ENCODE data around the gene NPAT. TPM values are rescaled to one million over a fixed set of nuclear protein-coding genes. Genes with fewer than 3 reads are reported as not detected.
A peak's percentile ranks its signal among the peaks of the same experiment; 100 is the strongest.

The NPAT gene
- 10 to 100 TPM; 46.7 to 57.2 TPM for total RNA-seq

- POLR2A ChIA-PET, result interaction anchor here (0.6 to 9.2 kb wide), 15 partner anchors 8 to 443 kb away, joined by 3 to 375 read pairs (median 4); no protein-coding TSS in a partner anchor
- Mint-ChIP-seq H3K4me3 (no peak within 1 kb of the TSS), H3K27ac (no peak within 1 kb of the TSS), H3K4me1 (ENCODE audit: low read depth) (peaks cover 39% of the 10 kb centered on the region), H3K36me3 (ENCODE audit: low read depth) (peaks cover 69% of the 10 kb centered on the region), H3K27me3 (ENCODE audit: low read depth) (no peaks in the 10 kb centered on the region), H3K9me3 (ENCODE audit: insufficient read depth) (no peaks in the 10 kb centered on the region)
- CTCF ChIA-PET, result interaction anchor here (0.6 to 7.5 kb wide), 17 partner anchors 9 to 442 kb away, joined by 3 to 111 read pairs (median 4); partner anchors contain the start of gene CUL5
- DNase-seq, result peak; percentile 99
- ATAC-seq, result peak; percentile 86
Measured at GRCh38 chr11:108222574-108223347, at the start of gene NPAT, which contains the start of gene ATM. NPAT (minus strand) TSS chr11:108222638; CDS start chr11:108222536, 102 bp downstream. ATM (plus strand) TSS chr11:108223067; CDS start chr11:108227625, 4,558 bp downstream.

GRCh38 chr11:108269583-108269982 is 47.1 kb upstream of the NPAT start:
- DNase-seq, result no peak
- Mint-ChIP-seq H3K4me3 (no peak overlapping the region), H3K27ac (no peak overlapping the region), H3K27me3 (ENCODE audit: low read depth) (no peaks in the 10 kb centered on the region), H3K36me3 (ENCODE audit: low read depth) (peaks cover 60% of the 10 kb centered on the region), H3K9me3 (ENCODE audit: insufficient read depth) (peaks cover 7% of the 10 kb centered on the region), H3K4me1 (ENCODE audit: low read depth) (peaks cover 7% of the 10 kb centered on the region)
- CTCF ChIA-PET, result no interaction called here
- POLR2A ChIA-PET, result no interaction called here
- ATAC-seq, result no peak

- Mint-ChIP-seq H3K4me3 (no peak overlapping the region), H3K36me3 (ENCODE audit: low read depth) (peaks cover 70% of the 10 kb centered on the region), H3K27me3 (ENCODE audit: low read depth) (no peaks in the 10 kb centered on the region), H3K4me1 (ENCODE audit: low read depth) (peaks cover 12% of the 10 kb centered on the region), H3K27ac (no peak overlapping the region), H3K9me3 (ENCODE audit: insufficient read depth) (no peaks in the 10 kb centered on the region)
- DNase-seq (no peak), ATAC-seq (no peak)
- POLR2A ChIA-PET, result interaction anchor here (2.0 kb wide), 1 partner anchor 31 kb away, joined by 18 read pairs; the partner anchor contains the start of genes ATM and NPAT
- CTCF ChIA-PET, result interaction anchor here (1.1 to 2.6 kb wide), 3 partner anchors 14 to 30 kb away, joined by 3 to 13 read pairs (median 4); partner anchors contain the start of genes ATM and NPAT
Measured at GRCh38 chr11:108253176-108253575, 30.7 kb upstream of the NPAT start.

GRCh38 chr11:108246885-108247284 is 24.4 kb upstream of the NPAT start:
- Mint-ChIP-seq H3K27me3 (ENCODE audit: low read depth) (no peaks in the 10 kb centered on the region), H3K36me3 (ENCODE audit: low read depth) (peaks cover 67% of the 10 kb centered on the region), H3K4me3 (no peak overlapping the region), H3K9me3 (ENCODE audit: insufficient read depth) (no peaks in the 10 kb centered on the region), H3K27ac (no peak overlapping the region), H3K4me1 (ENCODE audit: low read depth) (peaks cover 30% of the 10 kb centered on the region)
- ChIA-PET POLR2A (no interaction called here), CTCF (interaction anchor here (2.0 kb wide), 1 partner anchor 24 kb away, joined by 5 read pairs; the partner anchor contains the start of gene ATM)
- DNase-seq (no peak), ATAC-seq (no peak)

- POLR2A ChIA-PET, result interaction anchor here (2.4 kb wide), 1 partner anchor 23 kb away, joined by 22 read pairs; the partner anchor contains the start of genes ATM and NPAT
- Mint-ChIP-seq H3K36me3 (ENCODE audit: low read depth) (peaks cover 68% of the 10 kb centered on the region), H3K9me3 (ENCODE audit: insufficient read depth) (no peaks in the 10 kb centered on the region), H3K4me1 (ENCODE audit: low read depth) (peaks cover 32% of the 10 kb centered on the region), H3K27me3 (ENCODE audit: low read depth) (no peaks in the 10 kb centered on the region), H3K4me3 (no peak overlapping the region), H3K27ac (no peak overlapping the region)
- ATAC-seq (no peak), DNase-seq (no peak)
- CTCF ChIA-PET, result interaction anchor here (1.1 to 2.0 kb wide), 3 partner anchors 9 to 23 kb away, joined by 3 to 5 read pairs (median 3); partner anchors contain the start of gene ATM
Measured at GRCh38 chr11:108246308-108246707, 23.9 kb upstream of the NPAT start.

- CTCF ChIA-PET, result interaction anchor here (8.2 kb wide), 1 partner anchor 19 kb away, joined by 111 read pairs; the partner anchor contains the start of genes ATM and NPAT
- peaks cover 55% of the 10 kb centered on the region for H3K4me1 Mint-ChIP-seq (ENCODE audit: low read depth)
- peaks cover 72% of the 10 kb centered on the region for H3K36me3 Mint-ChIP-seq (ENCODE audit: low read depth)
- no peak for ATAC-seq
- peak overlapping the region; percentile 1 for H3K4me3 Mint-ChIP-seq
- no peaks in the 10 kb centered on the region for H3K9me3 Mint-ChIP-seq (ENCODE audit: insufficient read depth)
- POLR2A ChIA-PET, result interaction anchor here (8.7 kb wide), 1 partner anchor 18 kb away, joined by 375 read pairs; the partner anchor contains the start of genes ATM and NPAT
- H3K27me3 Mint-ChIP-seq (ENCODE audit: low read depth), result no peaks in the 10 kb centered on the region
- no peak for DNase-seq
- peak overlapping the region; percentile 66 for H3K27ac Mint-ChIP-seq
Measured at GRCh38 chr11:108242422-108242821, 20.0 kb upstream of the NPAT start.

- H3K36me3 Mint-ChIP-seq (ENCODE audit: low read depth), result peaks cover 72% of the 10 kb centered on the region
- ATAC-seq (peak; percentile 22), DNase-seq (peak; percentile 53)
- H3K27ac Mint-ChIP-seq, result peak overlapping the region; percentile 66
- peaks cover 62% of the 10 kb centered on the region for H3K4me1 Mint-ChIP-seq (ENCODE audit: low read depth)
- H3K27me3 Mint-ChIP-seq (ENCODE audit: low read depth), result no peaks in the 10 kb centered on the region
- CTCF ChIA-PET, result interaction anchor here (8.2 kb wide), 1 partner anchor 18 kb away, joined by 111 read pairs; the partner anchor contains the start of genes ATM and NPAT
- no peaks in the 10 kb centered on the region for H3K9me3 Mint-ChIP-seq (ENCODE audit: insufficient read depth)
- POLR2A ChIA-PET, result interaction anchor here (8.7 kb wide), 1 partner anchor 17 kb away, joined by 375 read pairs; the partner anchor contains the start of genes ATM and NPAT
- peak overlapping the region; percentile 25 for H3K4me3 Mint-ChIP-seq
Measured at GRCh38 chr11:108241330-108242037, 19.0 kb upstream of the NPAT start.

- ATAC-seq (peak; percentile 24), DNase-seq (peak; percentile 57)
- ChIA-PET CTCF (interaction anchor here (0.7 to 8.2 kb wide), 5 partner anchors 9 to 121 kb away, joined by 3 to 111 read pairs (median 5); partner anchors contain the start of genes ATM and NPAT), POLR2A (interaction anchor here (1.0 to 8.7 kb wide), 2 partner anchors 14 to 20 kb away, joined by 4 to 375 read pairs; partner anchors contain the start of genes ATM and NPAT)
- Mint-ChIP-seq H3K36me3 (ENCODE audit: low read depth) (peaks cover 76% of the 10 kb centered on the region), H3K4me3 (peak overlapping the region; percentile 52), H3K27me3 (ENCODE audit: low read depth) (no peaks in the 10 kb centered on the region), H3K4me1 (ENCODE audit: low read depth) (peaks cover 79% of the 10 kb centered on the region), H3K27ac (peak overlapping the region; percentile 88), H3K9me3 (ENCODE audit: insufficient read depth) (no peaks in the 10 kb centered on the region)
Measured at GRCh38 chr11:108239076-108239475, 16.6 kb upstream of the NPAT start.

GRCh38 chr11:108237058-108237481 is 14.6 kb upstream of the NPAT start:
- CTCF ChIA-PET, result interaction anchor here (0.9 to 8.2 kb wide), 5 partner anchors 9 to 412 kb away, joined by 3 to 111 read pairs (median 4); partner anchors contain the start of genes ATM and NPAT
- peaks cover 83% of the 10 kb centered on the region for H3K4me1 Mint-ChIP-seq (ENCODE audit: low read depth)
- H3K27me3 Mint-ChIP-seq (ENCODE audit: low read depth), result no peaks in the 10 kb centered on the region
- H3K27ac Mint-ChIP-seq, result peak overlapping the region; percentile 96
- peaks cover 82% of the 10 kb centered on the region for H3K36me3 Mint-ChIP-seq (ENCODE audit: low read depth)
- ATAC-seq (peak; percentile 45), DNase-seq (no peak)
- peak overlapping the region; percentile 70 for H3K4me3 Mint-ChIP-seq
- POLR2A ChIA-PET, result interaction anchor here (1.4 to 8.7 kb wide), 4 partner anchors 12 to 55 kb away, joined by 3 to 375 read pairs (median 6); partner anchors contain the start of genes ATM and NPAT
- no peaks in the 10 kb centered on the region for H3K9me3 Mint-ChIP-seq (ENCODE audit: insufficient read depth)

- DNase-seq (no peak), ATAC-seq (no peak)
- ChIA-PET CTCF (interaction anchor here (8.2 kb wide), 1 partner anchor 12 kb away, joined by 111 read pairs; the partner anchor contains the start of genes ATM and NPAT), POLR2A (interaction anchor here (0.7 to 8.7 kb wide), 3 partner anchors 11 to 395 kb away, joined by 3 to 375 read pairs (median 8); partner anchors contain the start of genes ATM and NPAT)
- Mint-ChIP-seq H3K4me1 (ENCODE audit: low read depth) (peaks cover 82% of the 10 kb centered on the region), H3K36me3 (ENCODE audit: low read depth) (peaks cover 82% of the 10 kb centered on the region), H3K4me3 (peak overlapping the region; percentile 70), H3K27me3 (ENCODE audit: low read depth) (no peaks in the 10 kb centered on the region), H3K27ac (peak overlapping the region; percentile 96), H3K9me3 (ENCODE audit: insufficient read depth) (no peaks in the 10 kb centered on the region)
Measured at GRCh38 chr11:108235633-108236032, 13.2 kb upstream of the NPAT start.

- Mint-ChIP-seq H3K4me1 (ENCODE audit: low read depth) (peaks cover 82% of the 10 kb centered on the region), H3K36me3 (ENCODE audit: low read depth) (peaks cover 81% of the 10 kb centered on the region), H3K4me3 (no peak overlapping the region), H3K27ac (no peak overlapping the region), H3K27me3 (ENCODE audit: low read depth) (no peaks in the 10 kb centered on the region), H3K9me3 (ENCODE audit: insufficient read depth) (no peaks in the 10 kb centered on the region)
- POLR2A ChIA-PET, result interaction anchor here (2.7 to 8.7 kb wide), 2 partner anchors 10 to 11 kb away, joined by 28 to 375 read pairs; partner anchors contain the start of genes ATM and NPAT
- CTCF ChIA-PET, result interaction anchor here (8.2 kb wide), 1 partner anchor 12 kb away, joined by 111 read pairs; the partner anchor contains the start of genes ATM and NPAT
- DNase-seq (no peak), ATAC-seq (no peak)
Measured at GRCh38 chr11:108235192-108235591, 12.8 kb upstream of the NPAT start.

All from activated CD8-positive, alpha-beta T cell treated with anti-CD3 and anti-CD28 coated beads, Interleukin-2, amount 10 ng/mL, durations not matched to agents 7 days and 5 days (primary cell).